HUES48 (cell line): ENCODE results near the gene TMEM163.

ENCODE experiments used
- H3K27ac ChIP-seq: one replicate; pipeline ENCODE4 v1.7.0; 2013; ENCODE audit warnings: low read depth, low read length, inconsistent platforms
- H3K27me3 ChIP-seq: 2 replicates; pipeline ENCODE4 v1.6.1; 2013; ENCODE audit warnings: mild to moderate bottlenecking, low read length; ENCODE audit not compliant: control insufficient read depth, insufficient read depth
- H3K36me3 ChIP-seq: 2 replicates; pipeline ENCODE4 v1.6.1; 2013; ENCODE audit warnings: low read length; ENCODE audit not compliant: control insufficient read depth, insufficient read depth
- H3K4me1 ChIP-seq: 2 replicates; pipeline ENCODE4 v1.6.1; 2013; ENCODE audit warnings: mild to moderate bottlenecking, low read length; ENCODE audit not compliant: control insufficient read depth, insufficient read depth
- H3K4me3 ChIP-seq: 2 replicates; pipeline ENCODE4 v1.5.1; 2013; ENCODE audit warnings: mild to moderate bottlenecking, low read depth, low read length
- H3K9ac ChIP-seq: 2 replicates; pipeline ENCODE4 v1.6.1; 2013; ENCODE audit warnings: mild to moderate bottlenecking, low read depth, low read length, moderate library complexity
- H3K9me3 ChIP-seq: 2 replicates; pipeline ENCODE4 v1.6.1; 2013; ENCODE audit warnings: low read length; ENCODE audit not compliant: control insufficient read depth, insufficient read depth

The TMEM163 gene

GRCh38 chr2:134555411-134555810 lies 163.4 kb downstream of the TMEM163 start:
- Histone ChIP-seq H3K4me3 (no peak overlapping the region), H3K4me1 (no peaks in the 10 kb centered on the region), H3K27me3 (no peaks in the 10 kb centered on the region), H3K9ac (no peak overlapping the region), H3K27ac (no peak overlapping the region), H3K36me3 (no peaks in the 10 kb centered on the region), H3K9me3 (no peaks in the 10 kb centered on the region)

GRCh38 chr2:134553657-134554056 lies 165.1 kb downstream of the TMEM163 start:
- no peaks in the 10 kb centered on the region for H3K36me3 ChIP-seq
- no peaks in the 10 kb centered on the region for H3K27me3 ChIP-seq
- H3K9ac ChIP-seq, result no peak overlapping the region
- no peaks in the 10 kb centered on the region for H3K4me1 ChIP-seq
- no peak overlapping the region for H3K27ac ChIP-seq
- H3K4me3 ChIP-seq, result no peak overlapping the region
- H3K9me3 ChIP-seq, result no peaks in the 10 kb centered on the region

GRCh38 chr2:134550566-134551164 lies 168.1 kb downstream of the TMEM163 start:
- H3K27me3 ChIP-seq, result no peaks in the 10 kb centered on the region
- no peaks in the 10 kb centered on the region for H3K36me3 ChIP-seq
- H3K9ac ChIP-seq, result no peak overlapping the region
- no peak overlapping the region for H3K4me3 ChIP-seq
- no peak overlapping the region for H3K27ac ChIP-seq
- H3K4me1 ChIP-seq, result no peaks in the 10 kb centered on the region
- no peaks in the 10 kb centered on the region for H3K9me3 ChIP-seq

- Histone ChIP-seq H3K27me3 (no peaks in the 10 kb centered on the region), H3K4me3 (no peak overlapping the region), H3K4me1 (no peaks in the 10 kb centered on the region), H3K9ac (no peak overlapping the region), H3K9me3 (no peaks in the 10 kb centered on the region), H3K36me3 (no peaks in the 10 kb centered on the region), H3K27ac (no peak overlapping the region)
These were observed 169.7 kb downstream of the TMEM163 start for GRCh38 chr2:134549104-134549503.

GRCh38 chr2:134540990-134541389 lies 177.8 kb downstream of the TMEM163 start:
- Histone ChIP-seq H3K4me3 (no peak overlapping the region), H3K9ac (no peak overlapping the region), H3K36me3 (no peaks in the 10 kb centered on the region), H3K27ac (no peak overlapping the region), H3K9me3 (no peaks in the 10 kb centered on the region), H3K27me3 (no peaks in the 10 kb centered on the region), H3K4me1 (no peaks in the 10 kb centered on the region)

GRCh38 chr2:134539981-134540380 lies 178.8 kb downstream of the TMEM163 start:
- H3K27me3 ChIP-seq, result no peaks in the 10 kb centered on the region
- H3K4me3 ChIP-seq, result no peak overlapping the region
- H3K27ac ChIP-seq, result no peak overlapping the region
- no peaks in the 10 kb centered on the region for H3K36me3 ChIP-seq
- no peaks in the 10 kb centered on the region for H3K4me1 ChIP-seq
- H3K9ac ChIP-seq, result no peak overlapping the region
- no peaks in the 10 kb centered on the region for H3K9me3 ChIP-seq

GRCh38 chr2:134537702-134538101 lies 181.1 kb downstream of the TMEM163 start:
- no peak overlapping the region for H3K9ac ChIP-seq
- 0 out of 2 replicates have a peak, but pooled peaks cover 2% of the 10 kb centered on the region for H3K4me1 ChIP-seq
- no peaks in the 10 kb centered on the region for H3K36me3 ChIP-seq
- H3K4me3 ChIP-seq, result no peak overlapping the region
- no peaks in the 10 kb centered on the region for H3K9me3 ChIP-seq
- H3K27ac ChIP-seq, result no peak overlapping the region
- no peaks in the 10 kb centered on the region for H3K27me3 ChIP-seq

- H3K9ac ChIP-seq, result no peak overlapping the region
- H3K9me3 ChIP-seq, result no peaks in the 10 kb centered on the region
- H3K4me3 ChIP-seq, result no peak overlapping the region
- H3K27me3 ChIP-seq, result no peaks in the 10 kb centered on the region
- no peaks in the 10 kb centered on the region for H3K36me3 ChIP-seq
- 0 out of 2 replicates have a peak, but pooled peaks cover 6% of the 10 kb centered on the region for H3K4me1 ChIP-seq
- no peak overlapping the region for H3K27ac ChIP-seq
These were observed 181.7 kb downstream of the TMEM163 start for GRCh38 chr2:134537121-134537520.

GRCh38 chr2:134536296-134536695 lies 182.5 kb downstream of the TMEM163 start:
- Histone ChIP-seq H3K9me3 (no peaks in the 10 kb centered on the region), H3K27ac (no peak overlapping the region), H3K36me3 (no peaks in the 10 kb centered on the region), H3K4me1 (0 out of 2 replicates have a peak, but pooled peaks cover 6% of the 10 kb centered on the region), H3K9ac (no peak overlapping the region), H3K4me3 (no peak overlapping the region), H3K27me3 (no peaks in the 10 kb centered on the region)

- H3K27me3 ChIP-seq, result no peaks in the 10 kb centered on the region
- no peak overlapping the region for H3K4me3 ChIP-seq
- no peak overlapping the region for H3K27ac ChIP-seq
- H3K9me3 ChIP-seq, result no peaks in the 10 kb centered on the region
- no peak overlapping the region for H3K9ac ChIP-seq
- H3K4me1 ChIP-seq, result 0 out of 2 replicates have a peak, but pooled peaks cover 6% of the 10 kb centered on the region
- no peaks in the 10 kb centered on the region for H3K36me3 ChIP-seq
These were observed 186.3 kb downstream of the TMEM163 start for GRCh38 chr2:134532537-134532936.

GRCh38 chr2:134527381-134527780 lies 191.4 kb downstream of the TMEM163 start:
- no peak overlapping the region for H3K4me3 ChIP-seq
- H3K9ac ChIP-seq, result no peak overlapping the region
- peaks cover 10% of the 10 kb centered on the region; the same call in 1 of the 2 replicates for H3K4me1 ChIP-seq

More at GRCh38 chr2:134527381-134527780, 191.4 kb downstream of the TMEM163 start:
- no peaks in the 10 kb centered on the region for H3K9me3 ChIP-seq
- no peaks in the 10 kb centered on the region for H3K27me3 ChIP-seq
- no peak overlapping the region for H3K27ac ChIP-seq
- H3K36me3 ChIP-seq, result no peaks in the 10 kb centered on the region
